H9 (cell line): ENCODE data around the gene IL31RA. TPM values are rescaled to one million over a fixed set of nuclear protein-coding genes. Genes with fewer than 3 reads are reported as not detected.

Experiments used
- DNase-seq: peaks from one replicate; pipeline ENCODE4 v3.0.0-alpha.2; 2017
- H2AFZ ChIP-seq: one replicate; pipeline ENCODE4 v1.6.1; 2013; ENCODE audit warnings: mild to moderate bottlenecking, low read length, control low read depth, moderate library complexity
- H2AK5ac ChIP-seq: 2 replicates; pipeline ENCODE4 v1.6.1; 2013; ENCODE audit warnings: low read length, control low read depth, mixed read lengths; ENCODE audit not compliant: insufficient read length
- H2BK120ac ChIP-seq: one replicate; pipeline ENCODE4 v1.6.1; 2013; ENCODE audit warnings: low read depth, mild to moderate bottlenecking, low read length, control low read depth, inconsistent platforms; ENCODE audit not compliant: poor library complexity, severe bottlenecking
- H2BK12ac ChIP-seq: 2 replicates; pipeline ENCODE4 v1.6.1; 2013; ENCODE audit warnings: low read length, control low read depth, mixed read lengths, low read depth; ENCODE audit not compliant: insufficient read length
- H2BK15ac ChIP-seq: 2 replicates; pipeline ENCODE4 v1.6.1; 2013; ENCODE audit warnings: low read depth, low read length, control low read depth
- H2BK20ac ChIP-seq: one replicate; pipeline ENCODE4 v1.6.1; 2013; ENCODE audit warnings: low read depth, mild to moderate bottlenecking, low read length, control low read depth, inconsistent platforms; ENCODE audit not compliant: poor library complexity, severe bottlenecking
- H2BK5ac ChIP-seq: 2 replicates; pipeline ENCODE4 v1.6.1; 2013; ENCODE audit warnings: low read length, control low read depth, mixed read lengths; ENCODE audit not compliant: insufficient read length
- H3K14ac ChIP-seq: 2 replicates; pipeline ENCODE4 v1.6.1; 2013; ENCODE audit warnings: low read length, control low read depth; ENCODE audit not compliant: insufficient read depth
- H3K18ac ChIP-seq: 2 replicates; pipeline ENCODE4 v1.6.1; 2013; ENCODE audit warnings: low read depth, mild to moderate bottlenecking, mixed read lengths, low read length, control low read depth; ENCODE audit not compliant: insufficient read length
- H3K23ac ChIP-seq: 2 replicates; pipeline ENCODE4 v1.6.1; 2013; ENCODE audit warnings: low read length, control low read depth, mixed read lengths, low read depth; ENCODE audit not compliant: insufficient read length
- H3K23me2 ChIP-seq: 2 replicates; pipeline ENCODE4 v1.6.1; 2013; ENCODE audit warnings: low read depth, mild to moderate bottlenecking, mixed read lengths, low read length, control low read depth; ENCODE audit not compliant: insufficient read length, poor library complexity, severe bottlenecking
- H3K27ac ChIP-seq: 2 replicates; pipeline ENCODE4 v1.5.1; 2013; ENCODE audit warnings: low read length, control low read depth, mixed read lengths, low read depth; ENCODE audit not compliant: insufficient read length
- H3K27me3 ChIP-seq: 2 replicates; pipeline ENCODE4 v1.6.1; 2013; ENCODE audit warnings: low read length, control low read depth, inconsistent platforms; ENCODE audit not compliant: insufficient read depth
- H3K4ac ChIP-seq: 2 replicates; pipeline ENCODE4 v1.6.1; 2013; ENCODE audit warnings: low read depth, mild to moderate bottlenecking, control low read depth, inconsistent platforms, low read length, moderate library complexity
- H3K4me1 ChIP-seq: 2 replicates; pipeline ENCODE4 v1.6.1; 2013; ENCODE audit warnings: low read length, control low read depth, inconsistent platforms; ENCODE audit not compliant: insufficient read depth
- H3K4me2 ChIP-seq: 2 replicates; pipeline ENCODE4 v1.6.1; 2013; ENCODE audit warnings: low read length, control low read depth, mixed read lengths; ENCODE audit not compliant: insufficient read length, insufficient read depth
- H3K56ac ChIP-seq: 2 replicates; pipeline ENCODE4 v1.6.1; 2013; ENCODE audit warnings: low read depth, mild to moderate bottlenecking, mixed read lengths, low read length, control low read depth; ENCODE audit not compliant: insufficient read length
- H3K79me1 ChIP-seq: 2 replicates; pipeline ENCODE4 v1.6.1; 2013; ENCODE audit warnings: low read depth, mild to moderate bottlenecking, moderate library complexity, low read length, control low read depth, inconsistent platforms; ENCODE audit not compliant: insufficient read depth, poor library complexity, severe bottlenecking
- H3K79me2 ChIP-seq: 2 replicates; pipeline ENCODE4 v1.6.1; 2013; ENCODE audit warnings: low read length, control low read depth, inconsistent platforms; ENCODE audit not compliant: insufficient read depth
- H3K9ac ChIP-seq: 2 replicates; pipeline ENCODE4 v1.6.1; 2013; ENCODE audit warnings: low read length, control low read depth, mixed read lengths; ENCODE audit not compliant: insufficient read length; ENCODE audit errors: extremely low read depth
- H3K9me3 ChIP-seq: one replicate; pipeline ENCODE4 v1.6.1; 2013; ENCODE audit warnings: low read depth, low read length, inconsistent platforms; ENCODE audit not compliant: control insufficient read depth
- H3T11ph ChIP-seq: one replicate; pipeline ENCODE4 v1.6.1; 2013; ENCODE audit warnings: mild to moderate bottlenecking, low read length, control low read depth, inconsistent platforms
- H4K20me1 ChIP-seq: one replicate; pipeline ENCODE4 v1.6.1; 2013; ENCODE audit not compliant: control insufficient read depth, insufficient read length, insufficient read depth
- H4K5ac ChIP-seq: 2 replicates; pipeline ENCODE4 v1.6.1; 2013; ENCODE audit warnings: low read depth, mild to moderate bottlenecking, mixed read lengths, low read length, control low read depth; ENCODE audit not compliant: insufficient read length
- H4K8ac ChIP-seq: replicated peaks from 2 replicates; pipeline ENCODE4 v1.6.1; 2013; ENCODE audit warnings: low read length, control low read depth, mixed read lengths, low read depth; ENCODE audit not compliant: insufficient read length
- H4K91ac ChIP-seq: 2 replicates; pipeline ENCODE4 v1.6.1; 2013; ENCODE audit warnings: low read depth, mild to moderate bottlenecking, moderate library complexity, mixed read lengths, low read length, control low read depth; ENCODE audit not compliant: insufficient read length
- H3K27ac Mint-ChIP-seq, 3 experiments: 2 replicates in 2 of 3; 3 replicates in 1 of 3; pipeline ENCODE4 v1.8.0; 2020 to 2021; ENCODE audit warnings: mixed read lengths in 3 of 3, mild to moderate bottlenecking in 1 of 3, moderate library complexity in 1 of 3
- H3K27me3 Mint-ChIP-seq: 2 replicates; pipeline ENCODE4 v1.8.0; 2021; ENCODE audit warnings: low read depth, mild to moderate bottlenecking, moderate library complexity, mixed read lengths
- H3K36me3 Mint-ChIP-seq, 3 experiments: 2 replicates in 2 of 3; 3 replicates in 1 of 3; pipeline ENCODE4 v1.8.0; 2020 to 2021; ENCODE audit warnings: low read depth in 3 of 3, mixed read lengths in 3 of 3; ENCODE audit not compliant: insufficient read depth in 1 of 3
- H3K4me1 Mint-ChIP-seq, 2 experiments: 2 replicates each; pipeline ENCODE4 v1.8.0; 2020; ENCODE audit warnings: mixed read lengths in 2 of 2
- H3K4me3 Mint-ChIP-seq, 2 experiments: 2 replicates in 1 of 2; 3 replicates in 1 of 2; pipeline ENCODE4 v1.8.0; 2020 to 2021; ENCODE audit warnings: mild to moderate bottlenecking in 2 of 2, mixed read lengths in 2 of 2, moderate library complexity in 1 of 2
- H3K9me3 Mint-ChIP-seq, 2 experiments: 2 replicates in 1 of 2; 3 replicates in 1 of 2; pipeline ENCODE4 v1.8.0; 2020; ENCODE audit warnings: mild to moderate bottlenecking in 2 of 2, mixed read lengths in 2 of 2, moderate library complexity in 1 of 2
- WGBS: extraction: QIAGEN DNeasy Blood & Tissue Kit; methylation state at CpG from one replicate; pipeline ENCODE4 v1.1.7; 2013; ENCODE audit warnings: missing lambda C conversion rate, low lambda C conversion rate, mixed read lengths; ENCODE audit not compliant: insufficient read length; ENCODE audit errors: extremely low coverage; 5-methylcytosine and 5-hydroxymethylcytosine counted together
- total RNA-seq: library from RNA; stranded (reverse); gene quantifications from 2 replicates; pipeline ENCODE4 v1.2.1, GENCODE V29; 2021
- TF ChIP-seq, protein P1 (sequence below): fragments of 200-600 bp; sonication (generic); conservative IDR thresholded peaks from 3 replicates; pipeline ENCODE4 v1.8.0; 2021; ENCODE audit warnings: antibody characterized with exemption, mild to moderate bottlenecking

IL31RA gene
- total RNA-seq, 1 experiment from 2014 or later, result 0.11 TPM

DNA sequence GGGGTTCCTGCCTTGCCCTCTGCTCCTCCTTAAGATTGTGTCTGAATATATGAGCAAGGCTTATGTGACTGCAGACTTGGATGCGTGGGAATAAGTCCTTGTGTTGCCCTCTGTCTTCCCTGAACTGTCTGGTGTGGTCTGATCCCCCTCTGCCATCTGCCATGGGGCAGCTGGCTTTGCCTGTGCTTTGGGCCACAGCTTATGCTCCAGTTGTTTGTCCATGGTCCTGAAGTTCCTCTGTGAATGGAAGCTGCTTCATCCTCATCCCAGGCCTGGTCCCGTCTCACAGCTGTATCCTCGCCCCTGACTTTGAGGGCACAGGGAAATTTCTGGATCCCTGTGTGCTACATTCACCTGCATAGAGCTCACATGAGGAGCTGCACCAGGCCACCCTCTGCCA, 14.7 kb downstream of the IL31RA start:
- H3K18ac ChIP-seq, result no peak overlapping the region

More for the DNA sequence above, 14.7 kb downstream of the IL31RA start:
- no peaks in the 10 kb centered on the region for H3K27me3 ChIP-seq
- H3K4ac ChIP-seq, result no peak overlapping the region
- Mint-ChIP-seq H3K4me1 (no peaks in the 10 kb centered on the region), H3K27ac (0 out of 7 replicates have a peak overlapping the region, but pooled peaks of 1 of the 3 experiments have one; percentile 4), H3K36me3 (peaks cover 0 to 2% (median 0%) of the 10 kb centered on the region in 3 experiments; a peak in 2 of 7 replicates), H3K4me3 (no peak overlapping the region), H3K9me3 (peaks cover 3 to 4% of the 10 kb centered on the region in 2 experiments; a peak in 4 of 5 replicates), H3K27me3 (no peaks in the 10 kb centered on the region; the same call in 1 of the 2 replicates)
- H3T11ph ChIP-seq, result no peak overlapping the region
- TF ChIP-seq, protein P1, sequence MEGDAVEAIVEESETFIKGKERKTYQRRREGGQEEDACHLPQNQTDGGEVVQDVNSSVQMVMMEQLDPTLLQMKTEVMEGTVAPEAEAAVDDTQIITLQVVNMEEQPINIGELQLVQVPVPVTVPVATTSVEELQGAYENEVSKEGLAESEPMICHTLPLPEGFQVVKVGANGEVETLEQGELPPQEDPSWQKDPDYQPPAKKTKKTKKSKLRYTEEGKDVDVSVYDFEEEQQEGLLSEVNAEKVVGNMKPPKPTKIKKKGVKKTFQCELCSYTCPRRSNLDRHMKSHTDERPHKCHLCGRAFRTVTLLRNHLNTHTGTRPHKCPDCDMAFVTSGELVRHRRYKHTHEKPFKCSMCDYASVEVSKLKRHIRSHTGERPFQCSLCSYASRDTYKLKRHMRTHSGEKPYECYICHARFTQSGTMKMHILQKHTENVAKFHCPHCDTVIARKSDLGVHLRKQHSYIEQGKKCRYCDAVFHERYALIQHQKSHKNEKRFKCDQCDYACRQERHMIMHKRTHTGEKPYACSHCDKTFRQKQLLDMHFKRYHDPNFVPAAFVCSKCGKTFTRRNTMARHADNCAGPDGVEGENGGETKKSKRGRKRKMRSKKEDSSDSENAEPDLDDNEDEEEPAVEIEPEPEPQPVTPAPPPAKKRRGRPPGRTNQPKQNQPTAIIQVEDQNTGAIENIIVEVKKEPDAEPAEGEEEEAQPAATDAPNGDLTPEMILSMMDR, result no peak
- no peak overlapping the region for H4K8ac ChIP-seq
- no peak overlapping the region for H4K91ac ChIP-seq
- H3K9ac ChIP-seq, result no peak overlapping the region
- no peak overlapping the region for H4K5ac ChIP-seq
- DNase-seq, result no peak
- H3K79me1 ChIP-seq, result no peaks in the 10 kb centered on the region
- H3K23ac ChIP-seq, result no peak overlapping the region
- H3K4me1 ChIP-seq, result no peaks in the 10 kb centered on the region
- H3K79me2 ChIP-seq, result no peaks in the 10 kb centered on the region
- no peak overlapping the region for H3K4me2 ChIP-seq
- H2AFZ ChIP-seq, result no peak overlapping the region
- no peak overlapping the region for H3K14ac ChIP-seq
- no peak overlapping the region for H2BK5ac ChIP-seq
- no peak overlapping the region for H2BK15ac ChIP-seq
- H2AK5ac ChIP-seq, result no peak overlapping the region
- H3K9me3 ChIP-seq, result no peaks in the 10 kb centered on the region
- H2BK12ac ChIP-seq, result no peak overlapping the region
- H2BK120ac ChIP-seq, result no peak overlapping the region
- H4K20me1 ChIP-seq, result no peaks in the 10 kb centered on the region
- WGBS, result no CpG with 5 or more reads among the region's 3 CpGs
- H3K27ac ChIP-seq, result no peak overlapping the region
- no peaks in the 10 kb centered on the region for H3K23me2 ChIP-seq
- H3K56ac ChIP-seq, result no peak overlapping the region
- no peak overlapping the region for H2BK20ac ChIP-seq
